K562 treated with DMSO at 1 percent for 48 hours (cell line): ENCODE data around the gene DCAF17. TPM values are rescaled to one million over a fixed set of nuclear protein-coding genes. Genes with fewer than 3 reads are reported as not detected.

Source experiments
- total RNA-seq: library from RNA; unstranded; fragments of 300-600 nt; gene quantifications from 2 replicates; pipeline ENCODE4 v1.2.3, GENCODE V29; 2022; ENCODE audit warnings: low replicate concordance; ENCODE audit errors: extremely low read depth

Gene DCAF17
- total RNA-seq: not detected in 2 replicates

GRCh38 chr2:171434013-171434989 lies at the start of gene DCAF17:
Gene DCAF17, plus strand, starts transcription at chr2:171434226. Its CDS starts 352 bp downstream, at chr2:171434578.

GRCh38 chr2:171433763-171434012 lies 338 bp upstream of the DCAF17 start, which contains the start of gene METTL8:
Gene METTL8, minus strand, starts transcription at chr2:171433990. Its CDS starts 41,805 bp downstream, at chr2:171392185.

GRCh38 chr2:171522052-171522787 lies 88.2 kb downstream of the DCAF17 start, which contains the start of gene CYBRD1:
Gene CYBRD1, plus strand, starts transcription at chr2:171522474. Its CDS starts 72 bp downstream, at chr2:171522546.

Other genes starting within 250 kb of the DCAF17 start
- not detected in 2 replicates for gene METTL8, start 236 bp upstream of the DCAF17 start, total RNA-seq
- gene CYBRD1, start 88.2 kb downstream of the DCAF17 start, total RNA-seq: not detected in 2 replicates